K562 (cell line): ENCODE results near the gene COL9A3. TPM values are rescaled to one million over a fixed set of nuclear protein-coding genes. Genes with fewer than 3 reads are reported as not detected.
A peak's percentile ranks its signal among the peaks of the same experiment; 100 is the strongest.

Experiments used
- ATAC-seq: fragments of 200-7000 bp; cut with Tn5 transposase; 3 replicates; pipeline ENCODE4 v1.9.1; 2020; ENCODE audit warnings: moderate library complexity
- BruUV-seq: library from RNA; stranded (reverse); fragments of 400-500 nt; replicated peaks from 2 replicates; lab custom pipeline; 2021; lab: Mats Ljungman, UMichigan
- CTCF ChIA-PET: fragments of 300-600 bp; formaldehyde crosslinking; extraction: SDS; loops from one replicate; lab custom pipeline; 2021; ENCODE audit warnings: low intra/inter-chr PET ratio; lab: Yijun Ruan, JAX
- POLR2A ChIA-PET: fragments of 300-600, 350-650 bp; sonication (Branson Sonifier 250); formaldehyde crosslinking; extraction: SDS; loops from one replicate; lab custom pipeline; 2021; ENCODE audit warnings: antibody characterized with exemption, inconsistent platforms; lab: Yijun Ruan, JAX
- DNase-seq, 4 experiments: peaks; one replicate each; pipeline versions ENCODE4 v3.0.0 to v3.0.0-alpha.2; 2011 to 2018; ENCODE audit warnings: low spot score in 3 of 4, mixed read lengths in 3 of 4; ENCODE audit errors: extremely low read depth in 1 of 4
- FAIRE-seq: peaks from 2 replicates; lab custom pipeline; 2011; peaks lifted over from hg19 to GRCh38; lab: Jason Lieb, UNC
- H2AFZ ChIP-seq: 2 replicates; pipeline ENCODE4 v1.6.0; 2011; ENCODE audit warnings: low read depth, low read length, control low read depth, inconsistent platforms
- H3K27ac ChIP-seq: fragments of 200-600 bp; 3 replicates; pipeline ENCODE4 v1.8.0; 2011; ENCODE audit warnings: low read depth, mild to moderate bottlenecking, control low read depth, inconsistent platforms, low read length, moderate library complexity, mixed read lengths; ENCODE audit errors: extremely low read depth
- H3K27me3 ChIP-seq, 2 experiments: fragments of 300-600 bp in 1 of 2; 2 replicates in 1 of 2; 3 replicates in 1 of 2; pipeline versions ENCODE4 v1.6.0 to v1.8.0; 2011; ENCODE audit warnings: inconsistent platforms in 2 of 2, low read length in 2 of 2, mild to moderate bottlenecking in 1 of 2, mixed read lengths in 1 of 2, moderate library complexity in 1 of 2; ENCODE audit not compliant: control insufficient read depth in 2 of 2, insufficient read depth in 2 of 2
- H3K36me3 ChIP-seq: fragments of 300-600 bp; 3 replicates; pipeline ENCODE4 v1.8.0; 2011; ENCODE audit warnings: mild to moderate bottlenecking, low read length, inconsistent platforms; ENCODE audit not compliant: control insufficient read depth, insufficient read depth
- H3K4me1 ChIP-seq, 2 experiments: fragments of 200-600 bp in 1 of 2; replicated peaks in 1 of 2; 2 replicates in 1 of 2; 3 replicates in 1 of 2; pipeline versions ENCODE4 v1.5.1 to v1.8.0; 2011; ENCODE audit warnings: inconsistent platforms in 2 of 2, low read length in 2 of 2, mild to moderate bottlenecking in 1 of 2, mixed read lengths in 1 of 2, moderate library complexity in 1 of 2; ENCODE audit not compliant: control insufficient read depth in 2 of 2, insufficient read depth in 2 of 2
- H3K4me2 ChIP-seq: 2 replicates; pipeline ENCODE4 v1.6.1; 2011; ENCODE audit warnings: low read length, control low read depth, inconsistent platforms, mixed read lengths; ENCODE audit not compliant: insufficient read depth
- H3K4me3 ChIP-seq: fragments of 200-600 bp; sonication (generic), shearing (Covaris generic); 2 replicates; pipeline ENCODE4 v1.5.1; 2016; ENCODE audit warnings: control low read depth, inconsistent platforms
- H3K79me2 ChIP-seq: fragments of 200-600 bp; 3 replicates; pipeline ENCODE4 v1.8.0; 2011; ENCODE audit warnings: low read length, inconsistent platforms; ENCODE audit not compliant: control insufficient read depth, insufficient read depth
- H3K9ac ChIP-seq, 2 experiments: 2 replicates each; pipeline versions ENCODE4 v1.6.0 to v1.6.1; 2011; ENCODE audit warnings: low read depth in 2 of 2, low read length in 2 of 2, control low read depth in 1 of 2, inconsistent platforms in 1 of 2, mild to moderate bottlenecking in 1 of 2, mixed read lengths in 1 of 2; ENCODE audit not compliant: insufficient read depth in 1 of 2
- H3K9me1 ChIP-seq: one replicate; pipeline ENCODE4 v1.6.0; 2011; ENCODE audit warnings: inconsistent platforms, mild to moderate bottlenecking, low read length, moderate library complexity; ENCODE audit not compliant: control insufficient read depth, insufficient read depth
- H3K9me3 ChIP-seq: replicated peaks from 2 replicates; pipeline ENCODE4 v1.5.1; 2011; ENCODE audit warnings: low read depth, low read length, inconsistent platforms; ENCODE audit not compliant: control insufficient read depth, insufficient read depth
- H4K20me1 ChIP-seq: replicated peaks from 2 replicates; pipeline ENCODE4 v1.6.1; 2011; ENCODE audit warnings: low read length, inconsistent platforms, mixed read lengths; ENCODE audit not compliant: control insufficient read depth, insufficient read depth
- CCNT2 ChIP-seq: IDR thresholded peaks from 2 replicates; pipeline ENCODE4 v1.6.1; 2011; ENCODE audit warnings: borderline replicate concordance, low read depth, mild to moderate bottlenecking, moderate library complexity, mixed read lengths, low read length; ENCODE audit not compliant: insufficient read length; ENCODE audit errors: extremely low read depth
- HMGN3 ChIP-seq: IDR thresholded peaks from 2 replicates; pipeline ENCODE4 v1.6.1; 2011; ENCODE audit warnings: borderline replicate concordance, low read depth, mild to moderate bottlenecking, mixed read lengths, low read length; ENCODE audit not compliant: insufficient read length; ENCODE audit errors: extremely low read depth
- OTX1 ChIP-seq: fragments of 450-650 bp; formaldehyde crosslinking; IDR thresholded peaks from 2 replicates; pipeline ENCODE4 v1.4.0; 2022; ENCODE audit warnings: mild to moderate bottlenecking
- POLR2A ChIP-seq: fragments of 450-650 bp; conservative IDR thresholded peaks from 2 replicates; pipeline ENCODE4 v1.6.1; 2016
- POLR2AphosphoS2 ChIP-seq: IDR thresholded peaks from 2 replicates; pipeline ENCODE4 v1.6.1; 2012; ENCODE audit warnings: low read length, improper control_type of control experiment
- POLR2AphosphoS5 ChIP-seq: IDR thresholded peaks from 2 replicates; pipeline ENCODE4 v1.6.1; 2011; ENCODE audit warnings: mild to moderate bottlenecking, low read depth, low read length, moderate library complexity; ENCODE audit not compliant: control insufficient read depth, insufficient read depth
- POLR2G ChIP-seq: fragments of 200-400 bp; formaldehyde crosslinking; IDR thresholded peaks from 2 replicates; pipeline ENCODE4 v1.6.1; 2017; ENCODE audit warnings: low read depth, mild to moderate bottlenecking, antibody characterized with exemption, low read length, moderate library complexity
- RBFOX2 ChIP-seq: fragments of 200-400 bp; formaldehyde crosslinking; IDR thresholded peaks from 2 replicates; pipeline ENCODE4 v1.6.1; 2017; ENCODE audit warnings: low read depth, mild to moderate bottlenecking, low read length, moderate library complexity
- TFAP4 ChIP-seq: sonication (generic); formaldehyde crosslinking; IDR thresholded peaks from 2 replicates; pipeline ENCODE4 v1.8.0; 2022; ENCODE audit warnings: missing genetic modification reagents, mild to moderate bottlenecking, moderate library complexity, borderline replicate concordance
- ZNF232 ChIP-seq: sonication (generic); formaldehyde crosslinking; IDR thresholded peaks from 2 replicates; pipeline ENCODE4 v1.8.0; 2022; ENCODE audit warnings: mild to moderate bottlenecking, missing genetic modification reagents
- WGBS: fragments of 100-300 bp; shearing (Covaris generic); methylation state at CpG from one replicate; pipeline ENCODE4 v1.1.6; 2016; ENCODE audit warnings: low coverage, mixed read lengths; ENCODE audit not compliant: insufficient coverage; ENCODE audit errors: missing lambda C conversion rate; 5-methylcytosine and 5-hydroxymethylcytosine counted together
- in situ Hi-C: fragments of 300-500 bp; cut with MboI; formaldehyde crosslinking; loops from 4 replicates; pipeline ENCODE4 v1.15.0; 2018; ENCODE audit warnings: inconsistent platforms, mixed read lengths
- intact Hi-C: fragments of 100-400 bp; cut with micrococcal nuclease; formaldehyde crosslinking; loops from 2 replicates; pipeline ENCODE4 v1.14.2; 2022
- polyA plus RNA-seq, 8 experiments: library from polyadenylated mRNA; depleted of rRNA in 4 of 8; stranded (reverse) in 5 of 8; unstranded in 3 of 8; fragments of >200 nt; fragmentation: Nextera tagmentation in 2 of 8; fragmentation: Illumina TruSeq in 1 of 8; extraction: Ambion mirVana in 2 of 8; extraction: Trizol in 1 of 8; gene quantifications; 2 replicates each; pipeline versions ENCODE4 v1.2.1 to v1.2.3, GENCODE V29; 2011 to 2014; ENCODE audit warnings: inconsistent platforms in 1 of 8, missing spikeins in 1 of 8
- total RNA-seq, 7 experiments: library from RNA; depleted of rRNA in 6 of 7; stranded (reverse); fragments of >200 nt in 6 of 7; fragmentation: Illumina TruSeq in 2 of 7; extraction: Trizol in 2 of 7; gene quantifications; 2 replicates each; pipeline versions ENCODE4 v1.2.1 to v1.2.3, GENCODE V29; 2011 to 2021; ENCODE audit warnings: low replicate concordance in 1 of 7

The COL9A3 gene
- total and polyA plus RNA-seq, 9 of the 15 experiments (the other 6 are each of a cell fraction or from before 2014, with no cell fraction given) = 0.14 to 3.6 (median 0.88) TPM; not detected in 1

DNA sequence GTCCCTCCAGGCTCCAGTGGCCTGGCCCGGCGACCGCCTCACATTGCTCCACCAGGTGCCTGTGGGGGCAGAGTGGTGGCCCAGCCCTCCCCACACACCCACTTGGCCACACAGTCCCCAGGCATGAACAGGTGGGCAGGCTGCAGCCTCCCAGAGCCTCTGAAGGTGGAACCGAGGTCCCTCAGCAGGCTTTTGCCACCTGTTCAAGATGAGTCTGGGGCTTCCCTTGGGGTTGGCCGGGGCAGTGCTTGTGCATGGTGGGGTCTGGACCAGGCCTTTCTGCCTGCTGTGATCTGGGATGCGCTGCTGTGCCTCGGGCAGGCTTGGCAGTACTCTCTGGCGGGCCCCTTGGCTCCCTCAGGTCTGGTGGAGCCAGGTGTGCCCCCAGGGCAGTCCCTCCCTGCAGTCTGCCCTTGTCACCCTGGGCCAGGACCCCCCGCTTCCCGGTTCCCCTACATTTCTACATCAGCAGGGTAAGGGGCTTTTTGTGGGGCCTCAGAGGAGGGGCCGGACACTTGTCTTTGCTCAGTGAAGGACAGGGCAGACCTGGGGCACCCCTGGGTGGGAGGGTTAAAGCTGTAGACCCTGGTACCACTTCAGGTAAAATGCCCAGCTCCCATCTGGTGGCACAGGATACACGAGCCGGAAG lies 2.7 kb upstream of the COL9A3 start:
- peak; percentile 10; the same call in 2 of the 3 replicates for ATAC-seq
- TF ChIP-seq RBFOX2 = peak; percentile 55
- peak; percentile 22; the same call in 1 of the 2 replicates for TF ChIP-seq TFAP4 (CRISPR knock-in tag)
- 0 out of 2 replicates have a peak, but pooled peaks have one; percentile 21 for TF ChIP-seq POLR2A
- TF ChIP-seq ZNF232 (CRISPR knock-in tag) = no peak
- peak; percentile 52 for TF ChIP-seq HMGN3
- TF ChIP-seq CCNT2 = peak; percentile 6
- no peak for TF ChIP-seq OTX1
- 0 out of 2 replicates have a peak, but pooled peaks have one; percentile 4 for TF ChIP-seq POLR2AphosphoS5
- TF ChIP-seq POLR2AphosphoS2 = 0 out of 2 replicates have a peak, but pooled peaks have one; percentile 66
- TF ChIP-seq POLR2G = peak; percentile 73
- Histone ChIP-seq H3K4me3 (no peak overlapping the region), H3K27ac (no peak overlapping the region), H3K79me2 (no peaks in the 10 kb centered on the region), H3K9me1 (no peaks in the 10 kb centered on the region), H3K9me3 (no peaks in the 10 kb centered on the region), H3K4me1 (peaks cover 3 to 81% of the 10 kb centered on the region in 2 experiments; a peak in 3 of 5 replicates), H3K9ac (no peak overlapping the region; a peak in 1 of 4 replicates), H2AFZ (no peak overlapping the region), H4K20me1 (peaks cover 6% of the 10 kb centered on the region), H3K36me3 (peaks cover 35% of the 10 kb centered on the region; the same call in 2 of the 3 replicates), H3K4me2 (no peak overlapping the region), H3K27me3 (peaks cover 0 to 10% of the 10 kb centered on the region in 2 experiments; a peak in 3 of 5 replicates)
- intact Hi-C loops (no loop called here), in situ Hi-C loops (no loop called here)
- WGBS = 77% methylated on average over 11 of the region's 13 CpGs
- ChIA-PET CTCF (no interaction called here), POLR2A (interaction anchor here (1.0 to 1.1 kb wide), 2 partner anchors 73 to 180 kb away, joined by 3 read pairs; no protein-coding TSS in a partner anchor)
- no peak for FAIRE-seq
- no peak for DNase-seq
- no TSS peak for BruUV-seq
